GM12865 (cell line): ENCODE measurements around the gene RANBP3.

Source experiments
- DNase-seq: peaks from one replicate; pipeline ENCODE4 v3.0.0; 2010; ENCODE audit warnings: low read depth
- H3K4me3 ChIP-seq: 2 replicates; pipeline ENCODE4 v1.5.1; 2011; ENCODE audit warnings: mild to moderate bottlenecking, low read depth, low read length, control low read depth
- TF ChIP-seq, protein P1 (sequence below): IDR thresholded peaks from 2 replicates; pipeline ENCODE4 v1.5.1; 2011; ENCODE audit warnings: low read length, control low read depth, low read depth, inconsistent platforms; ENCODE audit not compliant: insufficient read depth; ENCODE audit errors: missing control alignments

The RANBP3 gene

DNA sequence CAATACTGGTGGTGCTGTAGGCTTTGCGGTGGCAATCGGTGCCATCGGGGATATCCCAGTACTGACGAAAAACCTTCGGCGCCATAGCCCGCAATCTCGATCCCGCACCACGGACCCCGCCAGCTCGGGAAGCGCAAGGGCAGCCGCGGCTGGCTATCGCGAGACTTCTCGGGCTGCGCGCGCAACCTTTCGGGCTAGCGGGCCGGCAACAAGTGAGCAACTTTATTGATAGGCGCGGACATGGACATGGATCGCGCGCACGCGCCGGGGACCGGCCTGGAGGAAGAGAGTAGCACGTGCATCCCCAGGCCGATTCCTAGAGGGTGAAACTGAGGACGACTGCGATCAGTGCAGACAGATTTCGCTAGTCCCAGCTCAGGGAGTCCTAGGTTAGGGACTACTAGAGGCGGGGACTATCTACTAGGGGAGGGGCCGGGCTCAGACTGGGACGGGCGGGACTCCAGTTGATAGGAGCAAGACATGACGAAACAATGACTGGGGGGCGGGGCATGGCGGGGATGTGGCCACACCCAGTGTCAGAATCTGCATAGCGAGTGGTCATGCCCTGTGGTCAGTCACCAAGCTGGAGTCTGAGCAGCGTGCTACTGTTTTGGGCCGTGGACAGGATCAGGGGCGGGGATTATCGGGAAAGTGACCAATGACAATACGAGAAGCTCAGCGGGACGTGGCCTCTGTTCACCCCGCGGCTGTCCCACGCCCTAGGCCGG, 74.2 kb downstream of the RANBP3 start, which contains the start of gene NDUFA11:
NDUFA11 (minus strand) TSS at position 167 of the 728 bp plus-strand sequence; CDS start at position 85, 82 bp downstream.
- peak; percentile 97 for DNase-seq
- TF ChIP-seq, protein P1, sequence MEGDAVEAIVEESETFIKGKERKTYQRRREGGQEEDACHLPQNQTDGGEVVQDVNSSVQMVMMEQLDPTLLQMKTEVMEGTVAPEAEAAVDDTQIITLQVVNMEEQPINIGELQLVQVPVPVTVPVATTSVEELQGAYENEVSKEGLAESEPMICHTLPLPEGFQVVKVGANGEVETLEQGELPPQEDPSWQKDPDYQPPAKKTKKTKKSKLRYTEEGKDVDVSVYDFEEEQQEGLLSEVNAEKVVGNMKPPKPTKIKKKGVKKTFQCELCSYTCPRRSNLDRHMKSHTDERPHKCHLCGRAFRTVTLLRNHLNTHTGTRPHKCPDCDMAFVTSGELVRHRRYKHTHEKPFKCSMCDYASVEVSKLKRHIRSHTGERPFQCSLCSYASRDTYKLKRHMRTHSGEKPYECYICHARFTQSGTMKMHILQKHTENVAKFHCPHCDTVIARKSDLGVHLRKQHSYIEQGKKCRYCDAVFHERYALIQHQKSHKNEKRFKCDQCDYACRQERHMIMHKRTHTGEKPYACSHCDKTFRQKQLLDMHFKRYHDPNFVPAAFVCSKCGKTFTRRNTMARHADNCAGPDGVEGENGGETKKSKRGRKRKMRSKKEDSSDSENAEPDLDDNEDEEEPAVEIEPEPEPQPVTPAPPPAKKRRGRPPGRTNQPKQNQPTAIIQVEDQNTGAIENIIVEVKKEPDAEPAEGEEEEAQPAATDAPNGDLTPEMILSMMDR: no peak
- peak within 1 kb of the TSS; percentile 74 for H3K4me3 ChIP-seq

DNA sequence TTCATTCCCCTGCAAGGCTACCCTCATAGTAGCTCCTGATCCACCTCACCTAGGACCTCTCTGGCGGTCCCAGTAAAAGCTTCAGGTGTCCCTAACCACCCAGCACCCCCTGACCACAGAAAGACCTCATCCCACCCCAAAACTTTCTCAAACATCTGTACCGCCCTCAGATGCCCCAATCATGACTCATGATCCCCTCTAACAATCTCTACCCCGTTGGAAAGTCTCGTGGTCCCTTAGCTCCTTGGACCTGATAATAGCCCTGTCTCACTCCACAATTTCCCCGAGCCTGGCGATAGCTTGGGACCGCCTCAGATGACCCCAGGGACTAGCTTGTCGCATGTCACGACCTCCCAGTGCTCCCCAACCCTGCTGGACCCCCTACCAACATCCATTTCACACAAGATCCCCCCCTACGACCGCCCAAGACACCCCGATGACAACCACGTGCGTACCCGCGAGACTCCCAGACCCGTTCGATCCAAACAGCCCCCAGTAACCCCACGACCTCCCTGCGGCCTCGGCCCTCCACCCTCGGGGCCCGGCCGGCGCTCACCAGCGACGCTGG, 74.8 kb downstream of the RANBP3 start:
- peak overlapping the region; percentile 74 for H3K4me3 ChIP-seq
- TF ChIP-seq, protein P1: no peak
- DNase-seq: no peak

DNA sequence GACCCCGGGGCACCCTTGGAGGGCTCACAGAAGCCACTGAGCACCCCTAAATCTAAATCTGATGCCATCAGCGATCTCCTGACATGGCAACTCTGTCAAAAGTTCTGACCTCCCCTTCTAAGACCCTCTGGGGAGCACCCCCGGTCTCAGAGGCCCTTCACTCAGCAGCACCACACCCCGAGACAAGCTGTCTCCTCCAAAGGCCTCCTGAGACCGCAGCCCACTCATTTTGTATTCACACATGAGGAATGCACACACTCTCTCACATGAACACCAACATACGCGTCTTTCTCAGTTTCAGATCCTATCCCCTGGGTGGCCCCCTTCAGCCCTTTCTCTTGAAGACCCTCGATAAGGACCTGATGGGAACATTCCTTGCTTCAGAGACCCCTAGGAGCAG, 77.0 kb downstream of the RANBP3 start:
- no peak for DNase-seq
- TF ChIP-seq, protein P1: no peak
- H3K4me3 ChIP-seq: no peak overlapping the region

DNA sequence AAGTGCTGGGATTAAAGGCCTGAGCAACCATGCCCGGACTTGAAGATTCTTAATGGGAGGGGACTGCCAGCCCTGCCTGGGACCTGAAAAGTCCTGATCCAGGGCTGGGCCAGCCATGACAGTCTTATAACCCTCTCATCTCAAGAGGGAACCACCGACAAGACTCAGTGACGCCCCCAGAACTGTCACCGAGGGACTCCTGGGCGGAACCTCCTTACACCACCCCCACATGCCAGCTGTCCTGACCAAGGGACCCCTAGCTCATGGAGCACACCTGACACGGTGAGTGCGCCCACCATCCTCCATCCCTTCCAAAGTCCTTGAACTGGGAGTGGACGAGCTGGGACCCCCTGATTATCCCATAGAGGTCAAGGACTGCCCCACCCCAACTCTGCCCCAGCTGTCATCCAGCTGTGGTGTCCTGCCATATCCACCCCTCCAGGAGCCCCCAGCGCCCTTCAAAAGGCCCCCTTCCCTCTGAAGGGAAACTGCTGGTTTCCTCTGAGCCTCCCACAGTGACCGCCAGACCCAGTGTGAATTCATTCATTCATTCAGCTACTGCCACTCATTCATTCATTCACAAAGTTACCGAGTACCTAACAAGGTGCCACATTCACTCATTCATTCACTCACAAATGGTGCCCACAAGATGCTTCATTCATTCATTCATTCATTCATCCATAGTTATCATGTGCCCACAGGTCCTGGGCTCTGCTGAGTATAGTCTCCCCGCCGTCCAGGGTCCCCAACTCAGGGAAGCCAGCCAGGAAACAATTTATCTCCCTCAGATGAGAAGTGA, 78.0 kb downstream of the RANBP3 start:
- TF ChIP-seq, protein P1: no peak
- no peak for DNase-seq
- no peak overlapping the region for H3K4me3 ChIP-seq

DNA sequence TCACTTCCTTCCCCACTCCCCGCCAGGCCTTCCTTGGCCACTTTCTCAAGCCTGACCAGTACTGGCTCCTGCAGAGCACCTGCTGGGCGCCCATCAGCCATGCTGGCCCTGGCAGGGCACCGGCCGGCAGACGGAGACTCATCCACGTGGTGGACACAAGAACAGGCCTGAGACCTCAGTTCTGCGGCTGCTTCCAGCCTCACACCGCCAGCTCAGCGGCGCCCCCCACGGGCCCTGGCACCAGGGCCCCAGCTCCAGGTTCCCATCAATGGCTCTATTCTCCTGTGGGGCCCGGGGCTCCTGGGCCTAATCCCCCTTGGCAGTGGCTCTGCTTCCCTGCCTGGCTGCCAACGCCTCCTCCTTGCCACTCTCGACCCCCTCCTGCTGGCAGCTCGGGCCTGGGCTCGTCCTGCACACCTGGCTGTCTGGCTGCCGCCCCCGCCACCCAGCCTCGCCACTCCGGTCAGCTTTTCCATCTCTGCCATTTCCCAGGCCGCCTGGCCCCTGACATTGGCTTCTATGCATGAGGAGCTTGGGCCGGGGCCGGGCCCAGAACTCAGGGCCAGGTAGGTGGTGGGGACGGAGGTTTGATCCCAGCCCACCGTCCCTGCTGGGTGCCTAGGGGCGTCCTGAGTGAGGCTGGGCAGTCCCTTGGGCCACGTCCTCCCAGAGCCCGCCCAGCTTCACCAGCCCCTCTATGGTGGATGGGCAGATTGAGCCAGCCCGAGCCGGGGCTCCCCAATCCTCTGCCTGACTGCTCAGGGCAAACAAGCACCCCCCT, 80.6 kb downstream of the RANBP3 start:
- TF ChIP-seq, protein P1: no peak
- DNase-seq: no peak
- no peak overlapping the region for H3K4me3 ChIP-seq

DNA sequence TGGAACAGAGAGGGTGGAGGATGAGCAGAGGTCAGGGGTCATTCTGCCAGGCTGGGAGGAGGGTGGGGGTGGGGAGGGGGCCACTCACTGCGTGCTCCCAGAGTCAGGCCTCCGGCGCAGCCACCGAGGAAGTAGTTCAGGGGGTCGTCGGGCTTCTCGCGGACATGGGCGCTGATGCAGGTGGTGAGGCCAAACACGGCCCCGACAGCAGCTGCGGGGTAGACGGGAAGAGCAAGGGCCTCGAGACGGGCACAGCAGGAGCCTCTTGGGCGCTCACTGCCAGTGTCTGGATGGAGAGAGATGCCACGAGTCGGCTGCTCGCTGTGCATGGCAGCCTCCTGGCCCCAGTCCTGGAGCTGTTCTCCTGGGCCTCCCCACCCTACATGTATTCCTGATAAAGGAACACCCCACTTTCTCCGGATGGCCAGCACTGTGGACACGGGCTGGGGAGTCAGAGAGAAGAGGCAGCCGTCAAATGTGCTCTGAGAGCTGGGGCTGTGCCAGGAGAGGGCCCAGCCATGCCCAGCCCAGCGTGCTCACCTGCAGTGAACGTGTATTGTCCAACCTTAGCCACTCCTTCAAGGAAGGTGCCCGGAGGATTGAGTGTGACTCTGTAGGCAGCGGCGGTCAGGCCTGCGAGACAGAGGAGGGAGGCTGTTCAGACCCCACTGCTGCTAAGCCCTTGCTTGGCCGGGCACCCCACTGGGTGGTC, 81.4 kb downstream of the RANBP3 start:
- TF ChIP-seq, protein P1: no peak
- no peak overlapping the region for H3K4me3 ChIP-seq
- no peak for DNase-seq
